HepG2 (cell line): ENCODE data around the gene WDR73. TPM values are rescaled to one million over a fixed set of nuclear protein-coding genes. Genes with fewer than 3 reads are reported as not detected.

Experiments
- HOXA3 ChIP-seq: sonication (generic); formaldehyde crosslinking; IDR thresholded peaks from 2 replicates; pipeline ENCODE4 v1.5.0; 2020; ENCODE audit warnings: missing genetic modification reagents
- JDP2 ChIP-seq: sonication (generic); formaldehyde crosslinking; IDR thresholded peaks from 2 replicates; pipeline ENCODE4 v1.8.1; 2022; ENCODE audit warnings: missing genetic modification reagents, borderline replicate concordance
- NAIF1 ChIP-seq: sonication (generic); formaldehyde crosslinking; IDR thresholded peaks from 2 replicates; pipeline ENCODE4 v1.5.0; 2020; ENCODE audit warnings: mild to moderate bottlenecking, missing genetic modification reagents, borderline replicate concordance
- NR1H2 ChIP-seq: sonication (generic); formaldehyde crosslinking; IDR thresholded peaks from 2 replicates; pipeline ENCODE4 v1.8.1; 2022; ENCODE audit warnings: low read depth, missing genetic modification reagents, borderline replicate concordance
- POLR2AphosphoS2 ChIP-seq: IDR thresholded peaks from 2 replicates; pipeline ENCODE4 v1.6.1; 2011; ENCODE audit warnings: low read depth, low read length, improper control_type of control experiment
- RORA ChIP-seq: sonication (generic); formaldehyde crosslinking; IDR thresholded peaks from 2 replicates; pipeline ENCODE4 v1.5.0; 2020; ENCODE audit warnings: mild to moderate bottlenecking, missing genetic modification reagents, moderate library complexity
- SIX1 ChIP-seq: sonication (generic); formaldehyde crosslinking; IDR thresholded peaks from 2 replicates; pipeline ENCODE4 v1.4.0; 2020; ENCODE audit warnings: missing genetic modification reagents, borderline replicate concordance
- SIX4 ChIP-seq: sonication (generic); formaldehyde crosslinking; IDR thresholded peaks from 2 replicates; pipeline ENCODE4 v1.4.0; 2020; ENCODE audit warnings: missing genetic modification reagents
- SOX6 ChIP-seq, 2 experiments: fragments of 450-650 bp in 1 of 2; sonication (generic) in 1 of 2; formaldehyde crosslinking in 1 of 2; IDR thresholded peaks; 2 replicates each; pipeline versions ENCODE4 v1.4.0 to v1.6.1; 2017 to 2020; ENCODE audit warnings: antibody characterized with exemption in 1 of 2, mild to moderate bottlenecking in 1 of 2, missing genetic modification reagents in 1 of 2
- TOPORS ChIP-seq: sonication (generic); formaldehyde crosslinking; IDR thresholded peaks from 2 replicates; pipeline ENCODE4 v1.8.0; 2023; ENCODE audit warnings: mild to moderate bottlenecking, missing genetic modification reagents
- TRIM24 ChIP-seq: sonication (generic); formaldehyde crosslinking; IDR thresholded peaks from 2 replicates; pipeline ENCODE4 v1.8.0; 2022; ENCODE audit warnings: mild to moderate bottlenecking, missing genetic modification reagents
- ZNF207 ChIP-seq: fragments of 450-650 bp; IDR thresholded peaks from 2 replicates; pipeline ENCODE4 v1.6.1; 2016; ENCODE audit warnings: antibody characterized with exemption, borderline replicate concordance
- ZNF3 ChIP-seq: IDR thresholded peaks from 2 replicates; pipeline ENCODE4 v1.7.0; 2017; ENCODE audit warnings: inconsistent platforms
- ZNF431 ChIP-seq: sonication (generic); formaldehyde crosslinking; IDR thresholded peaks from 2 replicates; pipeline ENCODE4 v1.9.0; 2022; ENCODE audit warnings: missing genetic modification reagents, low read depth, mild to moderate bottlenecking, borderline replicate concordance
- ZNF460 ChIP-seq: sonication (generic); formaldehyde crosslinking; IDR thresholded peaks from 2 replicates; pipeline ENCODE4 v1.5.1; 2020; ENCODE audit warnings: missing genetic modification reagents, mild to moderate bottlenecking, borderline replicate concordance
- ZNF549 ChIP-seq: sonication (generic); formaldehyde crosslinking; IDR thresholded peaks from 2 replicates; pipeline ENCODE4 v1.5.0; 2020; ENCODE audit warnings: missing genetic modification reagents
- ZNF562 ChIP-seq: sonication (generic); formaldehyde crosslinking; IDR thresholded peaks from 2 replicates; pipeline ENCODE4 v1.8.0; 2022; ENCODE audit warnings: missing genetic modification reagents, borderline replicate concordance
- ZNF780A ChIP-seq: sonication (generic); formaldehyde crosslinking; IDR thresholded peaks from 2 replicates; pipeline ENCODE4 v1.8.0; 2022; ENCODE audit warnings: mild to moderate bottlenecking, missing genetic modification reagents, moderate library complexity
- polyA plus RNA-seq, 8 experiments: library from polyadenylated mRNA; depleted of rRNA in 3 of 8; stranded (reverse) in 7 of 8; unstranded in 1 of 8; fragments of >200 nt; fragmentation: Illumina TruSeq in 4 of 8; extraction: Trizol in 4 of 8; gene quantifications; 2 replicates each; pipeline versions ENCODE4 v1.2.1 to v1.2.3, GENCODE V29; 2011 to 2016; ENCODE audit warnings: low read depth in 4 of 8, missing spikeins in 1 of 8, mixed read lengths in 1 of 8; ENCODE audit not compliant: insufficient read depth in 1 of 8
- total RNA-seq, 5 experiments: library from RNA; depleted of rRNA; stranded (reverse); fragments of >200 nt; fragmentation: Illumina TruSeq; extraction: Trizol; gene quantifications; 2 replicates each; pipeline ENCODE4 v1.2.3, GENCODE V29; 2016; ENCODE audit warnings: low read depth in 1 of 5
- TF ChIP-seq, protein P1 (sequence below): IDR thresholded peaks from 2 replicates; pipeline ENCODE4 v1.6.1; 2016
- TF ChIP-seq, protein P2 (sequence below): IDR thresholded peaks from 2 replicates; pipeline ENCODE4 v1.6.1; 2016; ENCODE audit warnings: missing compliant biosample characterization, missing genetic modification reagents, borderline replicate concordance
- TF ChIP-seq, protein P3 (sequence below): sonication (generic); formaldehyde crosslinking; IDR thresholded peaks from 2 replicates; pipeline ENCODE4 v1.4.0; 2020; ENCODE audit warnings: mild to moderate bottlenecking, low read depth, missing genetic modification reagents

The WDR73 gene
- total and polyA plus RNA-seq, 2 of the 13 experiments (the other 11 are each of a cell fraction or from before 2014, with no cell fraction given): 20.0 to 35.5 TPM

DNA sequence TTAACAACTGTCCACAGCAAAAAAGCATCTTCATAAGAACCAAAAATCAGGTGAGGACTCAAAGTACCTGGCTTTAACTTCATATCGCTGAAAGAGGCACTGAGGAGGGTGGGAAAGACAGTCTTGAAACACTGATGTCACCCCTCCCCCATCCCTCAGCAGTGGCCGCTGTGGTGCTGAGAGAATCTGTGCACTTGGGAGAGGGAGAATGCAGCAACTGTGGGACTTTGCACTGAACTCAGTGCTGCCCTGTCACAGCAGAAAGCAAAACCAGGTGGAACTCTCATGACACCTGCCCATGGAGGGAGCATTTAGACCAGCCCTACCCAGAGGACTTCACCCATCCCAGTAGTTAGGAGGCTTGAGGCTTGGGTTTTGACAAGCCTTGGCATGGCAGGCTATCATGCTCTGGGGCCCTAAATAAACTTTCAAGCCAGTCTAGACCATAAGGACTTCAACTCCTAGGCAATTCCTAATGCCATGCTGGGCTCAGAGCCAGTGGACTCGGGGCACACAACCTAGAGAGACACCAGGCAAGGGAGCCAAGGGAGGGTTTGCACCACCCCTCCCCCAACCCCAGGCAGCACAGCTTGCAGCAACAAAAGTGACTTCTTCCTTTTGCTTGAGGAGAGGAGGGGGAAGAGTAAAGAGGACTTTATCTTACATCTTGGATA, 59.3 kb downstream of the WDR73 start (continued):
- no peak for TF ChIP-seq TOPORS (CRISPR knock-in tag)
- TF ChIP-seq NR1H2: no peak
- no peak for TF ChIP-seq ZNF780A (CRISPR knock-in tag)
- TF ChIP-seq ZNF431 (CRISPR knock-in tag): no peak
- TF ChIP-seq, protein P1, sequence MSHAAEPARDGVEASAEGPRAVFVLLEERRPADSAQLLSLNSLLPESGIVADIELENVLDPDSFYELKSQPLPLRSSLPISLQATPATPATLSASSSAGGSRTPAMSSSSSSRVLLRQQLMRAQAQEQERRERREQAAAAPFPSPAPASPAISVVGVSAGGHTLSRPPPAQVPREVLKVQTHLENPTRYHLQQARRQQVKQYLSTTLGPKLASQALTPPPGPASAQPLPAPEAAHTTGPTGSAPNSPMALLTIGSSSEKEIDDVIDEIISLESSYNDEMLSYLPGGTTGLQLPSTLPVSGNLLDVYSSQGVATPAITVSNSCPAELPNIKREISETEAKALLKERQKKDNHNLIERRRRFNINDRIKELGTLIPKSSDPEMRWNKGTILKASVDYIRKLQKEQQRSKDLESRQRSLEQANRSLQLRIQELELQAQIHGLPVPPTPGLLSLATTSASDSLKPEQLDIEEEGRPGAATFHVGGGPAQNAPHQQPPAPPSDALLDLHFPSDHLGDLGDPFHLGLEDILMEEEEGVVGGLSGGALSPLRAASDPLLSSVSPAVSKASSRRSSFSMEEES (CRISPR knock-in tag): 0 out of 2 replicates have a peak, but pooled peaks have one; percentile 21
- peak; percentile 87; the same call in 1 of the 2 replicates for TF ChIP-seq ZNF549 (CRISPR knock-in tag)
- TF ChIP-seq ZNF562 (CRISPR knock-in tag): no peak
- TF ChIP-seq, protein P2, sequence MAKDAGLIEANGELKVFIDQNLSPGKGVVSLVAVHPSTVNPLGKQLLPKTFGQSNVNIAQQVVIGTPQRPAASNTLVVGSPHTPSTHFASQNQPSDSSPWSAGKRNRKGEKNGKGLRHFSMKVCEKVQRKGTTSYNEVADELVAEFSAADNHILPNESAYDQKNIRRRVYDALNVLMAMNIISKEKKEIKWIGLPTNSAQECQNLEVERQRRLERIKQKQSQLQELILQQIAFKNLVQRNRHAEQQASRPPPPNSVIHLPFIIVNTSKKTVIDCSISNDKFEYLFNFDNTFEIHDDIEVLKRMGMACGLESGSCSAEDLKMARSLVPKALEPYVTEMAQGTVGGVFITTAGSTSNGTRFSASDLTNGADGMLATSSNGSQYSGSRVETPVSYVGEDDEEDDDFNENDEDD (CRISPR knock-in tag): no peak
- no peak for TF ChIP-seq SIX1 (CRISPR knock-in tag)
- TF ChIP-seq ZNF3: no peak
- no peak for TF ChIP-seq RORA (CRISPR knock-in tag)
- TF ChIP-seq HOXA3 (CRISPR knock-in tag): peak; percentile 52; the same call in 1 of the 2 replicates
- no peak for TF ChIP-seq TRIM24
- TF ChIP-seq ZNF460 (CRISPR knock-in tag): no peak
- TF ChIP-seq ZNF207: no peak
- TF ChIP-seq SOX6 (IDR thresholded peaks at IDR 0.05): no peak
- no peak for TF ChIP-seq SOX6 (CRISPR knock-in tag; IDR thresholded peaks at IDR 0.05)
- no peak for TF ChIP-seq SIX4
- TF ChIP-seq, protein P3, sequence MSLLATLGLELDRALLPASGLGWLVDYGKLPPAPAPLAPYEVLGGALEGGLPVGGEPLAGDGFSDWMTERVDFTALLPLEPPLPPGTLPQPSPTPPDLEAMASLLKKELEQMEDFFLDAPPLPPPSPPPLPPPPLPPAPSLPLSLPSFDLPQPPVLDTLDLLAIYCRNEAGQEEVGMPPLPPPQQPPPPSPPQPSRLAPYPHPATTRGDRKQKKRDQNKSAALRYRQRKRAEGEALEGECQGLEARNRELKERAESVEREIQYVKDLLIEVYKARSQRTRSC (CRISPR knock-in tag): no peak
- TF ChIP-seq POLR2AphosphoS2: no peak
- no peak for TF ChIP-seq JDP2
- no peak for TF ChIP-seq NAIF1 (CRISPR knock-in tag)
